Nucleus accumbens (tissue), 56 donors: ENCODE results near the gene PHLDB1.

Experiments
- DNase-seq, 56 donors: peaks; one replicate each; lab custom pipeline; 2025; lab: John Stamatoyannopoulos, UW

PHLDB1 gene

DNA sequence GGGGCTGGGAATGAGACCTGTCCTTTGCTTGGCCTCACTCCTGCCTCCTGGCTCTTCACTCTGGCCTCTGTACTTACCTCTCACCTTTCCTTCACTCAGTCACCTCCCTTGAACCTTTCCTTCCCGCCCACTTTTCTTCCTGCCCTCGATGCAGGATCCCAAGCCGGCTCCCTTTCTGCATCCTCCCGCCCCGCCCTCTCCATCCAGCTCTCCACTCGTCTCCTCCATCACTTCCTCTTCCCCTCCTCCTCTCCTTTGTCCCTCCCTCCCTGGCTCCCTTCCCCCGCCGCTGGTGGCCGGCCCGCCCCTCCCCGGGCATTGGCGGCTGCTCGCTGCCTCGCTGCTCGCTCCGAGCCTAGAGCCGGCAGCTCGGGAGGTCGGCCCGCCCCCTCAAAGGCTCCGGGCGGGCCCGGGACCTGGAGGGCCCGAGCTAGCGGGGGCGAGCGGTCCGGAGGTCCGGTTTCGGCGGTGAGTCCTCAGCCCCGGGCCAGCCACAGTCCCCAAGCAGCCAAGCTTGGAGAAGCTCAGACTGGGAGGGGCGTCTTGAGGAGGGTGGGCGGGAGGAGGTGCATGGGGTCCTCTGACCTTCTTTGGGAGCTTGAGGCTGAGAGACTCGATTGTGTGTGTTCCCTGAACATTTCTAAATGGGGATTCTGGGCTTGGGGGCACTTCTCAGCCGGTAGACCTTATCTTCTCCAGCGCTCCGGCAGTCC lies 13.8 kb downstream of the PHLDB1 start:
- DNase-seq, result peak in 52 of 56 donors; percentile 39 to 90 (median 81)

DNA sequence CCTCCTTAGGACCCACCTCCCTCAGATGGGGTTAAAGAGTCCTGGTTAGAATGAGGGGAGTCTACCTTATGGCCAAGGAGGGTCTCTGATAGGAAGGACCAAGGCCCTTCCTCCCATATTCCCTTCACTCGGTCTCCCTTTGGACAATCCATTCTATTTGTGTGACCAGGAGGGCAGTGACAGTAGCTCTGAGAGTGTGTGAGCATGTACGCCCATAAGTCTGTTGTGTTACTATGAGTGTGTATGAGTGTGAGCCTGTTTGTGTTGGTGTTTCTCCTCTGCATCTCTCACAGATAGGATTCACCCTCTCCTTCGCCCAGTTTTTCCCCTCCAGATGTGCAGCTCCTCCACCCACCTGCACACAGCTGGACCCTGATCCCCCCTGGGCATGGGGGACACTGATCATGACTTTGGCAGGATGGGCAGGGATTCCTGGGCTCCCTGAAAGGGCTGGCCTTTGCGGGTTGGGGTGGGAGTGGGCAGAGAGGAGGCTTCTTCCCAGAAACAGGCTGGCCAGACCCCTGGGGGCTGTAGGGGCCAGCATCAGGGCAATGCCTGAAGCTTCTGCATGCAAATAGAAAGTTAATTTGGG lies 14.5 kb downstream of the PHLDB1 start:
- DNase-seq, result no peak

DNA sequence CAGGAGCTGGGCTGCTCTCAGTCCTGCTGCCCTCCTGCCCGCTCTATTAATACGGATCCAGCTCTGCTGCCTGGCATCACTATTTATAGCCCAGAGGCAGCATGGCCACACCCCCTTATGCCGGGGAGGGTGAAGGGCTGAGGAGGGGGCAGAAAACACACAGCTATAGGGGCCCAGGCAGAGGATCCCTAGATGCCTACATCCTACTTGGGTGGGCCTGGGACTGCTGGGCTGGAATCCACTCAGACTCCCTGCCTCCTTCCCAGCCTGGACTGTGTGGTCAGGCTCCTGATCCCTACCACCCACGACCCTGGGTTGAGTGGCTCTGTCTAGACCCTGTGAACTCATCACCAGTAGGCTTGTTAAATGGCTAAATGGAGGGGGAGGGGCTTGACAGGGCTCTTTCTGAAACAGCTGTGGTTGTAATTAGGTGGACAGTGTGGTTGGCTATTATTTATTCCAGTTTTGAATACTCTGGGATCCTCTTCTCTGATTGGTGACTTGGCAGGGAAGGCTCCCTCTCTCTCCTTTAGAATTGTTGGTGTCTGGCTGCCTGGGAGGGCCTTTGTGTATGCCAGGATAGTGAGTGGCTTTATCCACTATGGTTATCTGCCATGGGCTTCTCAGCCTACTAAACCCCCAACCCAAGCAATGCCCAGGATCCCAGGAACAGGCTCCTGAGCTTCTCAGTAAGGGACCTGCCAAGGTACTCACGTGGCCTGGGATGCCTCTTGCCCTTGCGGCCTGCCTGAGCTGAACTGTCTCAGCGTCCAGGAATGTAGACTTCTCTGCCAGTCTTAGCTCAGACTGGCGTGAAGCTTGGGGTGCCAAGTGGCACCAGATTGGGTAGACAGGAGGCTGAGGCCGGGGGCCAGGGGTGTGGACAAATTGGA lies 15.2 kb downstream of the PHLDB1 start:
- DNase-seq, result peak in 27 of 56 donors; percentile 24 to 66 (median 41)

DNA sequence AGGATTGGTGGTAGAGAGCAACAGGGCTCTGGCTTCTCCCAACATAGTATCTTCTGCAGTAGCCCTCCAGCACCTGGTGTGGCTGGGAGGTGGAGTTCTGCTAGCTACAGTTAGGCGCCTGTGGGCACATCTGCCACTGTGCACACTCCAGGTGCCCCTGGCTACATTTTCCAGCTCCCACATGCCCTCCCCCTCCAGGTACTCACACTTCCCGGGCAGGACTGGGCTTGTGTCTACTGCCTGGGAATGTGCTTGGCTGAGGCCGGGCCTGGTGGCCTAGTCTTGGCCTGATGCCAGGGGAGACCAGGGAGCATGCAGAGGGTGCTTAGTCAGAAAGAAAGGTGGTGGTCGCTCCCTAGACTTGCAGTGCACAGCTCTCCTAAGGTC lies 15.8 kb downstream of the PHLDB1 start:
- no peak for DNase-seq

DNA sequence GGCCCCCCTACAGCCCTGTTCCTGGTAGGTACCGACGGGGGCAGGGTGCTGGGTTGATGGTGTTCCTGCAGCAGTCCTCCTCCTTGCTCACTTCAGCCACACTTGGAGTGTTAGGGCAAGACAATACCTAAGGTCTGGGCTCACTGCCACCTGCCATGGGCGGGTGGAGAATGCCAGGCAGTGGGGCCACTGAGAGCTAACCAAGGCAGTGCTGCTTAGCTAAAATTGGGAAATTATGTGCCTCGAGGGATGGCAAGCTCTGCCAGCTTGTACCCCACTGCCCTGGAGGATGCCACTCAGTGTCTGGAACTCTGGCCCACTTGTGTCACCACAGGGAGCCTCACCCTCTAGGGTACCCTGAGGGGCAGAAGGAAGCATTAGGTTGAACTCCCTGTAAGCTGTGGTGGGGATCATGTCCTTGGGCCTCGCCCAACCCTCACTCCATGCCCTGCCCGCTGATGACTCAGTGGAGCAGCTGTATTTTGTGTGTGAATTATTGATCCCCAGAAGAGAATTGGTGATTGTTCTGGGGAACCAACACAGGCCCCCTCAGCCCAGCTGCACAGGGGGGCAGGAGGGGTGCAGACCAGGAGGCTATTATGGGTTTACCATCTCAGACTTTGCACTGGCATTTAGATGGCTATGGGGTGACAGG lies 17.7 kb downstream of the PHLDB1 start:
- peak in 28 of 56 donors; percentile 22 to 77 (median 48) for DNase-seq

GRCh38 chr11:118625976-118626375 lies 18.6 kb downstream of the PHLDB1 start:
- DNase-seq, result peak in 1 of 56 donors; percentile 18

- DNase-seq, result no peak
Observed at GRCh38 chr11:118627566-118627965, 20.2 kb downstream of the PHLDB1 start.

- DNase-seq, result no peak
Observed at GRCh38 chr11:118628031-118628430, 20.6 kb downstream of the PHLDB1 start.

DNA sequence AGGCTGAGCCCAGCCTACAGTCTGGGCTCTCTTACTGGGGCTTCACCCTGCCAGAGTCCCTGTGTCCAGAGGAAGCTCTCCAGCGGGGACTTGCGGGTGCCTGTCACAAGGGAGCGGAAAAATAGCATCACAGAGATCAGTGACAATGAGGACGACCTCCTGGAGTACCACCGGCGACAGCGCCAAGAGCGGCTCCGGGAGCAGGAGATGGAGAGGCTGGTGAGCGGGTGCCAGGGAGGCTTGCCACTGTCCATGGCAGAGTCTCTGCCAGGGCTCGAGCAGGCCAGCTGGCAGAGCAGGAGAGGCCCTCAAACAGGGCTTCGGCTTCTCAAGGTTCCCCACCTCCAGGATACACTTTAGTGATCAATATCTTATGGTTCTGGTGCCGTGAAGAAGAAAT lies 21.0 kb downstream of the PHLDB1 start:
- DNase-seq, result peak in 25 of 56 donors; percentile 15 to 76 (median 38)

DNA sequence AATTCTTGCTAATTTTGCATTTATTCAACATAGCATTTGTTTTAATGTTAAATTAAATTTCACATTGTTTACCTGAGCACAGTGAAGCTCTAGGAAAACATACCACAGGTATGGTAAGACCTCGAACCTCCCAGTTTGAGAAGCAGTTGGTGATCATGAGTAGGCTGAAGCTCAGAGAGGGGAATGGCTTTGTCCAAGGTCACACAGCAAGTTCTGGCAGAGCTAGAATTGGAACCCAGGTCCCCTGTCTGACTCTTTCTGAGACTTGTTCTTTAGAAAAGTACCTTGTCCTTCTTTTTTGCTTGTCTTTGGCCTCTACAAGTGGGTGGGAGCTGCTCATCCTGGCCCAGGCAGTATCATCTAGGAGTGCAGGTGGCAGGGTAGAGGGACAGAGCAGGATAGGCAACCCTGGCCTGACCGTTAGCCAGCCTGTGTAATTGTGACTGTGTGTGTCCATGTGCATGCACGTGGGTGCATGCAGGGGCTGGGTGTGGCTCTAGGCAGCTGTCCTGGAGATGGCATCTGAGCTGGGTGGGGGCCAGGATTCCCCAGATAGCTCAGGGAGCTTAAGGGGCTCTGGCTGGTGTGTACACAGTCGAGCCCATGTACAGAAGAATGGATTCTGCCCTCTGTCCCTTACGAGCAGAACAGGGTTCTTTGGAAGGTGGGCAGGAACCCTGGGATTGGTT lies 21.6 kb downstream of the PHLDB1 start:
- no peak for DNase-seq

GRCh38 chr11:118629761-118630661 lies 22.6 kb downstream of the PHLDB1 start:
- no peak for DNase-seq

DNA sequence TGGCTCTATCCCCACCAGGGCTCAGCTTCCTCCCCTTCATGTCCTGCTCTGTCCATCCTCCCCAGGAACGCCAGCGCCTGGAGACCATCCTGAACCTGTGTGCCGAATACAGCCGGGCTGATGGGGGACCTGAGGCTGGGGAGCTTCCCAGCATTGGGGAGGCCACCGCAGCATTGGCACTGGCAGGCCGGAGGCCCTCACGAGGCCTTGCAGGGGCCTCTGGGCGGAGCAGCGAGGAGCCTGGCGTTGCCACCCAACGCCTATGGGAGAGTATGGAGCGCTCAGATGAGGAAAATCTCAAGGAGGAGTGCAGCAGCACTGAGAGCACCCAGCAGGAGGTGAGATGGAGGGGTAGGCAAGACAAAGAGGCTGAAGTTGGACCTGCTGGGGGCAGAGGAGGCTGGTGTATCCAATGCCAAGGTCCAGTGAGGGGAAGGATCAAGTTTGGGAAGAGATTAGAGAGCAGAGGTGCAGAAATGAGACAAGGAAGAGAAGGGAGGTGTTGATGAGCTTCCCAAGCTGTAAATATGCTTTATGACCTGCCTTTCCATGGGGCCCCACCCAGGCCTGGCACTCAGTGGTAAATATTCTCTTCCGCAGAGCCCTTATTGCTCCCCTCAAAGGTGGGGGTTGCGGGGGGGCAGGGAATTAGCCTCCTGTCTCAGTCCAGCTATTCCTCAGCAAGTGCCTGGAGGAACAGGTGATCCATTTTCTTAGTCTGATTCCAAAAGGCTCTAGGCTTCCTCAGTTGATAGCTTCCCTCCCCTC lies 23.9 kb downstream of the PHLDB1 start:
- no peak for DNase-seq

DNA sequence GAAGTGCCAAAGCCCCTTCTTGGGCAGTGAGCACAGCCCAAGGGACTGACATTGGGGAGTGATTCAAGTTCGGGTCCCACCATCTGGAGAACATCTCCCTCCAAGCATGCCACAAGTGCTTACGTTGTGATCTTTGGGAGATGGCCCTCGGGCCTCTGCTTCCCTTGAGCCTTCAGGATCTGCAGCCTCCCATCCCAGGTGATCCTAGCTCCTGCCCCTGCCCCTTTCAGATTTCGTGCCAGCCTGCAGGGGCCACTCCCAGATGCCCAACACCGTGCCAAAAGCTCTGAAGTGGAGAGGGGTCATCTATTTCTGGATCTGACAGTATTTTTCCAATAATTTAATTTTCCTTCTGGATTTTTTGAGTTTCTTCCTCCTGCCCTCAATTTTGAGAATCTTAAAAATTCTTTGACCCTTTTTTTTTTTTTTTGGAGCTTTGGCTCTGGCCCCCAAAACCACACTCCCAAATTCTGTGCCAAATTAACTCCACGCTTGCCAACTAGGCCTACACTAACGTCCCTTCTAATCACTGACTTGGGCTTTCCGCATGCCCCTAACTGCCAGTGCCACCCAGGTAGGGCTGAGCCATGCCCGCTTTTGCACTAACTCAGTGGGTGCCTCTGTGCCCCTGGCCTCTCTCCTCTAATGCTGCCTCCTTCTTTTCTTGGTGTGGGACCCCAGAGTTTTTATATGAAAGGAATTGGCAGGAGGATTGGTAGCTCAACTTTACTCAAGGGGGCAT lies 25.3 kb downstream of the PHLDB1 start:
- no peak for DNase-seq

- no peak for DNase-seq
Observed at GRCh38 chr11:118633319-118633690, 25.9 kb downstream of the PHLDB1 start.

GRCh38 chr11:118633979-118634378 lies 26.6 kb downstream of the PHLDB1 start:
- peak in 15 of 56 donors; percentile 21 to 64 (median 42) for DNase-seq

DNA sequence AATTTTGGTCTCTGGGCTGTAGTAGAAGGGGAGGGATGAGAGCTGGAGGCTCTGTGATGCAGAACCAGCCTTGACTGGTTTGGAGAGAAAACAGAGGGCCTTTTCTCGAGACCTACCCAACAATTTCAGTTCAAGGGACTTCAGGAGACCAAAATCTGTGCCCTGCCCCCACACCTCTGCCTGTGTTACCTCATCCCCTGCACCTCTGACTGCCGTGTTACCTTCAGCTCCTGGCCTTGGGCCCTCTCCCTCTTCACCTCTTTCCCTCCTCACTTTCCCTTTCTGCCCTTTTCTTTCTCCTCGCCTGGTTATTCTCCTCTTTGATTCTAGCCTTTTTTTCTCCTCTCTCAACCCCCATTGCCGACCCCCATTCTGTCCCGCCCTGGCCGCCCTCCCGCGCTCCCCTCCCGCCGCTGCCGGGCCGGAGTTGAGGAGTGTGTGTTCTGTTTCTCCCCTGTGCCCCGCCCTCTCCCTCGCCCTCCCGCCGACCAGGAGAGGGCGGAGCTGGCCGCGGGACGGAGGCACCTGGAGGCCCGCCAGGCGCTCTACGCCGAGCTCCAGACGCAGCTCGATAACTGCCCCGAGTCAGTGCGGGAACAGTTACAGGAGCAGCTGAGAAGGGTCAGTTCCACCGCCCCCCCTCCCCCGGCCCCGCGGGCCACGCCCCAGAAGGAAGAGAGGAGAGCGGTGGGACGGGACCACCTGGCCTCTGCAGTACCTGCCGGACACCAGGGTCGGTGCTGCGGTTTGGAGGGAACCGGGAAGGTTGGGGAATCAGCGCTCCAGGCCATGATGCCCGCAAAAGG lies 27.2 kb downstream of the PHLDB1 start:
- DNase-seq, result peak in 34 of 56 donors; percentile 16 to 74 (median 48)

GRCh38 chr11:118635237-118635591 lies 27.8 kb downstream of the PHLDB1 start:
- DNase-seq, result peak in 25 of 56 donors; percentile 24 to 61 (median 43)
